Osteocyte (in vitro differentiated cells): ENCODE results near the gene CNTNAP2. TPM values are rescaled to one million over a fixed set of nuclear protein-coding genes. Genes with fewer than 3 reads are reported as not detected.

Experiments
- DNase-seq: peaks from one replicate; pipeline ENCODE4 v3.0.0; 2021; ENCODE audit warnings: mixed read lengths; ENCODE audit not compliant: unreplicated experiment; ENCODE audit errors: extremely low spot score
- H3K27ac Mint-ChIP-seq: one replicate; pipeline ENCODE4 v1.8.0; 2021; ENCODE audit warnings: mild to moderate bottlenecking, mixed read lengths; ENCODE audit not compliant: unreplicated experiment
- H3K27me3 Mint-ChIP-seq: one replicate; pipeline ENCODE4 v1.8.0; 2021; ENCODE audit warnings: mixed read lengths; ENCODE audit not compliant: unreplicated experiment
- H3K36me3 Mint-ChIP-seq: one replicate; pipeline ENCODE4 v1.8.0; 2021; ENCODE audit warnings: mixed read lengths; ENCODE audit not compliant: unreplicated experiment
- H3K4me1 Mint-ChIP-seq: one replicate; pipeline ENCODE4 v1.8.0; 2021; ENCODE audit warnings: mixed read lengths; ENCODE audit not compliant: unreplicated experiment
- H3K4me3 Mint-ChIP-seq: one replicate; pipeline ENCODE4 v1.8.0; 2021; ENCODE audit warnings: mild to moderate bottlenecking, moderate library complexity, mixed read lengths; ENCODE audit not compliant: unreplicated experiment
- H3K9me3 Mint-ChIP-seq: one replicate; pipeline ENCODE4 v1.8.0; 2021; ENCODE audit warnings: mixed read lengths; ENCODE audit not compliant: unreplicated experiment
- total RNA-seq: library from RNA; stranded (reverse); gene quantifications from 2 replicates; pipeline ENCODE4 v1.2.1, GENCODE V29; 2021
- TF ChIP-seq, protein P1 (sequence below): fragments of 200-600 bp; sonication (generic); IDR thresholded peaks from 2 replicates; pipeline ENCODE4 v1.5.0; 2021; ENCODE audit warnings: antibody characterized with exemption, mild to moderate bottlenecking, moderate library complexity

Gene CNTNAP2
- total RNA-seq, 1 donor from 2014 or later = 1.4 TPM

DNA sequence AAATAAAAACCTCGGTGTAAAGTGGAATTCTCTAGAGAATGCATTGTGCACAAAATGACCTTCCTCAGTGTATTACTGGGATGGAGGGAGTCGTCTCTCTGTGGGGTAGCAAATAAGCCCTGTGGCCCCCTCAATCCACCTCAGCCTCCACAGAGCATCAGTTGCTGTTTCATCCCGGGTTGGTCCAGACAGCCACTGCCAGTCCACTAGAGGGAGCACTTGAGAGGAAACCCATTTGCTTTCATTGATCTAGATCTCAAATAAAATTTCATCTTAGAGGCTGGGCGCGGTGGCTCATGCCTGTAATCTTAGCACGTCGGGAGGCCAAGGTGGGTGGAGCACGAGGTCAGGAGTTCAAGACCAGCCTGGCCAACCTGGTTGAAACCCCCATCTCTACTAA, 1128.7 kb downstream of the CNTNAP2 start:
- Mint-ChIP-seq H3K9me3 (no peaks in the 10 kb centered on the region), H3K27me3 (no peaks in the 10 kb centered on the region), H3K4me3 (no peak overlapping the region), H3K27ac (no peak overlapping the region), H3K4me1 (peaks cover 2% of the 10 kb centered on the region), H3K36me3 (no peaks in the 10 kb centered on the region)
- TF ChIP-seq, protein P1, sequence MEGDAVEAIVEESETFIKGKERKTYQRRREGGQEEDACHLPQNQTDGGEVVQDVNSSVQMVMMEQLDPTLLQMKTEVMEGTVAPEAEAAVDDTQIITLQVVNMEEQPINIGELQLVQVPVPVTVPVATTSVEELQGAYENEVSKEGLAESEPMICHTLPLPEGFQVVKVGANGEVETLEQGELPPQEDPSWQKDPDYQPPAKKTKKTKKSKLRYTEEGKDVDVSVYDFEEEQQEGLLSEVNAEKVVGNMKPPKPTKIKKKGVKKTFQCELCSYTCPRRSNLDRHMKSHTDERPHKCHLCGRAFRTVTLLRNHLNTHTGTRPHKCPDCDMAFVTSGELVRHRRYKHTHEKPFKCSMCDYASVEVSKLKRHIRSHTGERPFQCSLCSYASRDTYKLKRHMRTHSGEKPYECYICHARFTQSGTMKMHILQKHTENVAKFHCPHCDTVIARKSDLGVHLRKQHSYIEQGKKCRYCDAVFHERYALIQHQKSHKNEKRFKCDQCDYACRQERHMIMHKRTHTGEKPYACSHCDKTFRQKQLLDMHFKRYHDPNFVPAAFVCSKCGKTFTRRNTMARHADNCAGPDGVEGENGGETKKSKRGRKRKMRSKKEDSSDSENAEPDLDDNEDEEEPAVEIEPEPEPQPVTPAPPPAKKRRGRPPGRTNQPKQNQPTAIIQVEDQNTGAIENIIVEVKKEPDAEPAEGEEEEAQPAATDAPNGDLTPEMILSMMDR = peak; percentile 69
- DNase-seq = no peak

DNA sequence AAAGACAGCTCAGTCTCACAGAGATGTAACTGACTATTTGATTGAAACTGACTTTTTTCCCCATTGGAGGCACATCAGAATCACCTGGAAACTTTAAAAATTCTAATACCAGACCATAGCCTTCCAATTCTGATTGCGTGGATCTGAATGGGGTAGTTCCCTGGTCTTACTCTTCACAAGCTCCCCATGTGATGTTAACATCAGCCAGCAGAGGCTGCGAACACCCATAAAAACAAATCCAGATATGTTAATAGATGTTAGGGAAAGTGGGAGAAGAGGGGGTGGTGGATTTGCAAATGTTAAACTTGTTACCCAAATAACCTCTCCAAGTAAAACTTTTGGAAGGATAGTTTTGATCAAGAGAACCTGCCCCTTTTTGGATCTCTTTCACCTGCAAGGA, 1133.4 kb downstream of the CNTNAP2 start:
- DNase-seq = no peak
- TF ChIP-seq, protein P1 = peak; percentile 32
- Mint-ChIP-seq H3K27me3 (no peaks in the 10 kb centered on the region), H3K36me3 (no peaks in the 10 kb centered on the region), H3K9me3 (no peaks in the 10 kb centered on the region), H3K4me3 (no peak overlapping the region), H3K4me1 (peaks cover 2% of the 10 kb centered on the region), H3K27ac (no peak overlapping the region)

GRCh38 chr7:147251751-147252325, 1135.2 kb downstream of the CNTNAP2 start:
- TF ChIP-seq, protein P1 = no peak
- Mint-ChIP-seq H3K36me3 (no peaks in the 10 kb centered on the region), H3K4me1 (no peaks in the 10 kb centered on the region), H3K27me3 (no peaks in the 10 kb centered on the region), H3K4me3 (no peak overlapping the region), H3K9me3 (no peaks in the 10 kb centered on the region), H3K27ac (no peak overlapping the region)
- DNase-seq = no peak

GRCh38 chr7:147261693-147262092, 1145.1 kb downstream of the CNTNAP2 start:
- TF ChIP-seq, protein P1 = no peak
- Mint-ChIP-seq H3K27ac (no peak overlapping the region), H3K27me3 (no peaks in the 10 kb centered on the region), H3K4me3 (no peak overlapping the region), H3K4me1 (peaks cover 6% of the 10 kb centered on the region), H3K36me3 (no peaks in the 10 kb centered on the region), H3K9me3 (no peaks in the 10 kb centered on the region)
- DNase-seq = no peak

GRCh38 chr7:147265528-147265927, 1148.9 kb downstream of the CNTNAP2 start:
- TF ChIP-seq, protein P1 = no peak
- H3K27me3 Mint-ChIP-seq = no peaks in the 10 kb centered on the region
- H3K4me3 Mint-ChIP-seq = no peak overlapping the region
- H3K27ac Mint-ChIP-seq = no peak overlapping the region
- H3K9me3 Mint-ChIP-seq = no peaks in the 10 kb centered on the region
- no peaks in the 10 kb centered on the region for H3K36me3 Mint-ChIP-seq
- no peaks in the 10 kb centered on the region for H3K4me1 Mint-ChIP-seq
- no peak for DNase-seq
